H1 (cell line): Measurements from ENCODE around the gene JAM2. TPM values are rescaled to one million over a fixed set of nuclear protein-coding genes. Genes with fewer than 3 reads are reported as not detected.

Experiments used
- CTBP2 ChIP-seq: IDR thresholded peaks from 2 replicates; pipeline ENCODE4 v1.7.0; 2011; ENCODE audit warnings: borderline replicate concordance, mild to moderate bottlenecking, moderate library complexity, mixed read lengths, low read length; ENCODE audit not compliant: insufficient read depth, insufficient read length
- EGR1 ChIP-seq: IDR thresholded peaks from 2 replicates; pipeline ENCODE4 v1.6.1; 2011; ENCODE audit warnings: low read depth, low read length, borderline replicate concordance
- KDM1A ChIP-seq: fragments of 200-600, 300-600 bp; sonication (generic); IDR thresholded peaks from 2 replicates; pipeline ENCODE4 v1.7.1; 2016; ENCODE audit warnings: mild to moderate bottlenecking, low read length, borderline replicate concordance
- POLR2A ChIP-seq, 2 experiments: IDR thresholded peaks; 1 replicate in 1 of 2; 2 replicates in 1 of 2; pipeline ENCODE4 v1.6.1; 2011; ENCODE audit warnings: low read depth in 2 of 2, low read length in 2 of 2, mild to moderate bottlenecking in 2 of 2; ENCODE audit errors: control extremely low read depth in 1 of 2
- SAP30 ChIP-seq: fragments of 300-600 bp; sonication (generic); IDR thresholded peaks from 2 replicates; pipeline ENCODE4 v1.7.1; 2012; ENCODE audit warnings: low read length, moderate library complexity, mild to moderate bottlenecking, inconsistent platforms; ENCODE audit not compliant: insufficient read depth, insufficient replicate concordance
- TAF7 ChIP-seq: optimal IDR thresholded peaks from 2 replicates; pipeline ENCODE3; 2011; ENCODE audit warnings: low read depth, mild to moderate bottlenecking, inconsistent platforms, low read length, moderate library complexity, borderline replicate concordance
- TCF12 ChIP-seq: IDR thresholded peaks from 2 replicates; pipeline ENCODE4 v1.6.1; 2011; ENCODE audit warnings: low read depth, mild to moderate bottlenecking, low read length
- YY1 ChIP-seq: IDR thresholded peaks from 2 replicates; pipeline ENCODE4 v1.6.1; 2011; ENCODE audit warnings: low read depth, mild to moderate bottlenecking, low read length
- polyA plus RNA-seq, 7 experiments: library from polyadenylated mRNA; depleted of rRNA in 3 of 7; stranded (reverse) in 5 of 7; unstranded in 2 of 7; fragments of >200 nt in 5 of 7; fragments of 200-250 nt in 2 of 7; gene quantifications; 1 replicate in 5 of 7; 2 replicates in 1 of 7; 4 replicates in 1 of 7; pipeline versions ENCODE4 v1.2.1 to v1.2.3, GENCODE V29; 2011 to 2013; ENCODE audit warnings: missing spikeins in 2 of 7, mixed read lengths in 2 of 7
- total RNA-seq: library from RNA; stranded (reverse); fragmentation: NEBNext Ultra II Directional; extraction: Animal tissue kit (Norgen Biotek cat#: 25700); gene quantifications from 2 replicates; pipeline ENCODE4 v1.2.1, GENCODE V29; 2021
- TF ChIP-seq, protein P1 (sequence below): fragments of 300-600 bp; sonication (generic); IDR thresholded peaks from 2 replicates; pipeline ENCODE4 v1.7.1; 2012; ENCODE audit warnings: low read length, moderate library complexity, mild to moderate bottlenecking, inconsistent platforms; ENCODE audit not compliant: insufficient replicate concordance

The JAM2 gene
- total and polyA plus RNA-seq, 2 of the 8 experiments (the other 6 are each of a cell fraction or from before 2014, with no cell fraction given) = 4.9 to 9.5 TPM

DNA sequence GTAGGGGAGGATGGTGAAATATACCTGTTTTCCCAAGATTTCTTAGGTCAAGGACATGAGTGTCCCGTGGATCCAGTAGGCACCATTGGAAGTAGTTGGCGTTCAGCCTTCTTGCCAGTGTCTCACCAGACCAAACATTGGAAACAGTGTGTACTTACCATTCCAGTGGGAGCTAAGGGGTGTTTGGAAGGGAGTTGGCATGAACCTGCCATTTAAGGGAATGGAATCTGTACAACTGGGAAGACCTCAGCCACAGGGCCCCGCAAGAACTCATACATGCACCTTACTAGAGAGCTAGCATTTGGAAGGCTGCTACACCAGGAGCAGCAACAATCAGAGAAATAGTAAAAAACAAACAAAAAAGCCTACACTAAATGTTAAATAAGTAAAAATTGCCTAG, 82.9 kb downstream of the JAM2 start (continued):
- TF ChIP-seq, protein P1, sequence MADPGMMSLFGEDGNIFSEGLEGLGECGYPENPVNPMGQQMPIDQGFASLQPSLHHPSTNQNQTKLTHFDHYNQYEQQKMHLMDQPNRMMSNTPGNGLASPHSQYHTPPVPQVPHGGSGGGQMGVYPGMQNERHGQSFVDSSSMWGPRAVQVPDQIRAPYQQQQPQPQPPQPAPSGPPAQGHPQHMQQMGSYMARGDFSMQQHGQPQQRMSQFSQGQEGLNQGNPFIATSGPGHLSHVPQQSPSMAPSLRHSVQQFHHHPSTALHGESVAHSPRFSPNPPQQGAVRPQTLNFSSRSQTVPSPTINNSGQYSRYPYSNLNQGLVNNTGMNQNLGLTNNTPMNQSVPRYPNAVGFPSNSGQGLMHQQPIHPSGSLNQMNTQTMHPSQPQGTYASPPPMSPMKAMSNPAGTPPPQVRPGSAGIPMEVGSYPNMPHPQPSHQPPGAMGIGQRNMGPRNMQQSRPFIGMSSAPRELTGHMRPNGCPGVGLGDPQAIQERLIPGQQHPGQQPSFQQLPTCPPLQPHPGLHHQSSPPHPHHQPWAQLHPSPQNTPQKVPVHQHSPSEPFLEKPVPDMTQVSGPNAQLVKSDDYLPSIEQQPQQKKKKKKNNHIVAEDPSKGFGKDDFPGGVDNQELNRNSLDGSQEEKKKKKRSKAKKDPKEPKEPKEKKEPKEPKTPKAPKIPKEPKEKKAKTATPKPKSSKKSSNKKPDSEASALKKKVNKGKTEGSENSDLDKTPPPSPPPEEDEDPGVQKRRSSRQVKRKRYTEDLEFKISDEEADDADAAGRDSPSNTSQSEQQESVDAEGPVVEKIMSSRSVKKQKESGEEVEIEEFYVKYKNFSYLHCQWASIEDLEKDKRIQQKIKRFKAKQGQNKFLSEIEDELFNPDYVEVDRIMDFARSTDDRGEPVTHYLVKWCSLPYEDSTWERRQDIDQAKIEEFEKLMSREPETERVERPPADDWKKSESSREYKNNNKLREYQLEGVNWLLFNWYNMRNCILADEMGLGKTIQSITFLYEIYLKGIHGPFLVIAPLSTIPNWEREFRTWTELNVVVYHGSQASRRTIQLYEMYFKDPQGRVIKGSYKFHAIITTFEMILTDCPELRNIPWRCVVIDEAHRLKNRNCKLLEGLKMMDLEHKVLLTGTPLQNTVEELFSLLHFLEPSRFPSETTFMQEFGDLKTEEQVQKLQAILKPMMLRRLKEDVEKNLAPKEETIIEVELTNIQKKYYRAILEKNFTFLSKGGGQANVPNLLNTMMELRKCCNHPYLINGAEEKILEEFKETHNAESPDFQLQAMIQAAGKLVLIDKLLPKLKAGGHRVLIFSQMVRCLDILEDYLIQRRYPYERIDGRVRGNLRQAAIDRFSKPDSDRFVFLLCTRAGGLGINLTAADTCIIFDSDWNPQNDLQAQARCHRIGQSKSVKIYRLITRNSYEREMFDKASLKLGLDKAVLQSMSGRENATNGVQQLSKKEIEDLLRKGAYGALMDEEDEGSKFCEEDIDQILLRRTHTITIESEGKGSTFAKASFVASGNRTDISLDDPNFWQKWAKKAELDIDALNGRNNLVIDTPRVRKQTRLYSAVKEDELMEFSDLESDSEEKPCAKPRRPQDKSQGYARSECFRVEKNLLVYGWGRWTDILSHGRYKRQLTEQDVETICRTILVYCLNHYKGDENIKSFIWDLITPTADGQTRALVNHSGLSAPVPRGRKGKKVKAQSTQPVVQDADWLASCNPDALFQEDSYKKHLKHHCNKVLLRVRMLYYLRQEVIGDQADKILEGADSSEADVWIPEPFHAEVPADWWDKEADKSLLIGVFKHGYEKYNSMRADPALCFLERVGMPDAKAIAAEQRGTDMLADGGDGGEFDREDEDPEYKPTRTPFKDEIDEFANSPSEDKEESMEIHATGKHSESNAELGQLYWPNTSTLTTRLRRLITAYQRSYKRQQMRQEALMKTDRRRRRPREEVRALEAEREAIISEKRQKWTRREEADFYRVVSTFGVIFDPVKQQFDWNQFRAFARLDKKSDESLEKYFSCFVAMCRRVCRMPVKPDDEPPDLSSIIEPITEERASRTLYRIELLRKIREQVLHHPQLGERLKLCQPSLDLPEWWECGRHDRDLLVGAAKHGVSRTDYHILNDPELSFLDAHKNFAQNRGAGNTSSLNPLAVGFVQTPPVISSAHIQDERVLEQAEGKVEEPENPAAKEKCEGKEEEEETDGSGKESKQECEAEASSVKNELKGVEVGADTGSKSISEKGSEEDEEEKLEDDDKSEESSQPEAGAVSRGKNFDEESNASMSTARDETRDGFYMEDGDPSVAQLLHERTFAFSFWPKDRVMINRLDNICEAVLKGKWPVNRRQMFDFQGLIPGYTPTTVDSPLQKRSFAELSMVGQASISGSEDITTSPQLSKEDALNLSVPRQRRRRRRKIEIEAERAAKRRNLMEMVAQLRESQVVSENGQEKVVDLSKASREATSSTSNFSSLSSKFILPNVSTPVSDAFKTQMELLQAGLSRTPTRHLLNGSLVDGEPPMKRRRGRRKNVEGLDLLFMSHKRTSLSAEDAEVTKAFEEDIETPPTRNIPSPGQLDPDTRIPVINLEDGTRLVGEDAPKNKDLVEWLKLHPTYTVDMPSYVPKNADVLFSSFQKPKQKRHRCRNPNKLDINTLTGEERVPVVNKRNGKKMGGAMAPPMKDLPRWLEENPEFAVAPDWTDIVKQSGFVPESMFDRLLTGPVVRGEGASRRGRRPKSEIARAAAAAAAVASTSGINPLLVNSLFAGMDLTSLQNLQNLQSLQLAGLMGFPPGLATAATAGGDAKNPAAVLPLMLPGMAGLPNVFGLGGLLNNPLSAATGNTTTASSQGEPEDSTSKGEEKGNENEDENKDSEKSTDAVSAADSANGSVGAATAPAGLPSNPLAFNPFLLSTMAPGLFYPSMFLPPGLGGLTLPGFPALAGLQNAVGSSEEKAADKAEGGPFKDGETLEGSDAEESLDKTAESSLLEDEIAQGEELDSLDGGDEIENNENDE = no peak
- no peak for TF ChIP-seq TAF7
- no peak for TF ChIP-seq YY1
- TF ChIP-seq EGR1 = no peak
- TF ChIP-seq SAP30 = no peak
- TF ChIP-seq CTBP2 = no peak
- no peak for TF ChIP-seq POLR2A (IDR thresholded peaks at IDR 0.05; ENCODE audit: control extremely low read depth in 1 of 2, low read depth in 2 of 2, low read length in 2 of 2)
- no peak for TF ChIP-seq KDM1A
- TF ChIP-seq TCF12 = no peak
